ENCODE results near the gene MCC. TPM values are rescaled to one million over a fixed set of nuclear protein-coding genes. Genes with fewer than 3 reads are reported as not detected.

Gene MCC
- total RNA-seq, 1 experiment from 2014 or later = 0.41 TPM

GRCh38 chr5:113433862-113434612, 54.2 kb downstream of the MCC start:
- Histone ChIP-seq H3K9me3 (ENCODE audit: control insufficient read depth, insufficient read depth, low read depth, low read length) (no peaks in the 10 kb centered on the region), H3K27me3 (ENCODE audit: control insufficient read depth, insufficient read depth, low read length) (peaks cover 2% of the 10 kb centered on the region; the same call in 1 of the 2 replicates), H3K4me3 (ENCODE audit: low read depth in 2 of 2, low read length in 2 of 2) (no peak overlapping the region), H3K36me3 (ENCODE audit: control insufficient read depth, insufficient read depth, low read length) (no peaks in the 10 kb centered on the region), H3K4me1 (ENCODE audit: control insufficient read depth, insufficient read depth, low read length) (no peaks in the 10 kb centered on the region), H3K27ac (ENCODE audit: low read length) (no peak overlapping the region)
- ChIA-PET CTCF (no interaction called here), POLR2A (no interaction called here)
- in situ Hi-C loops (cut with HindIII; ENCODE audit: low pct_unique_long_range_greater_than_20kb, low sequenced_read_pairs) (no loop called here), intact Hi-C loops (cut with micrococcal nuclease; ENCODE audit: unreplicated experiment) (no loop called here)
- ATAC-seq (no peak), DNase-seq (ENCODE audit: low read depth, low spot score) (no peak)
- TF ChIP-seq CTCF (IDR thresholded peaks at IDR 0.05) (no peak), SIN3A (IDR thresholded peaks at IDR 0.05; ENCODE audit: borderline replicate concordance, insufficient read depth, low read depth, low read length) (no peak), POLR2AphosphoS5 (IDR thresholded peaks at IDR 0.05; ENCODE audit: low read depth, low read length) (no peak), TCF7L2 (IDR thresholded peaks at IDR 0.05; ENCODE audit: low read depth, low read length) (no peak)
- TF ChIP-seq, protein P1, sequence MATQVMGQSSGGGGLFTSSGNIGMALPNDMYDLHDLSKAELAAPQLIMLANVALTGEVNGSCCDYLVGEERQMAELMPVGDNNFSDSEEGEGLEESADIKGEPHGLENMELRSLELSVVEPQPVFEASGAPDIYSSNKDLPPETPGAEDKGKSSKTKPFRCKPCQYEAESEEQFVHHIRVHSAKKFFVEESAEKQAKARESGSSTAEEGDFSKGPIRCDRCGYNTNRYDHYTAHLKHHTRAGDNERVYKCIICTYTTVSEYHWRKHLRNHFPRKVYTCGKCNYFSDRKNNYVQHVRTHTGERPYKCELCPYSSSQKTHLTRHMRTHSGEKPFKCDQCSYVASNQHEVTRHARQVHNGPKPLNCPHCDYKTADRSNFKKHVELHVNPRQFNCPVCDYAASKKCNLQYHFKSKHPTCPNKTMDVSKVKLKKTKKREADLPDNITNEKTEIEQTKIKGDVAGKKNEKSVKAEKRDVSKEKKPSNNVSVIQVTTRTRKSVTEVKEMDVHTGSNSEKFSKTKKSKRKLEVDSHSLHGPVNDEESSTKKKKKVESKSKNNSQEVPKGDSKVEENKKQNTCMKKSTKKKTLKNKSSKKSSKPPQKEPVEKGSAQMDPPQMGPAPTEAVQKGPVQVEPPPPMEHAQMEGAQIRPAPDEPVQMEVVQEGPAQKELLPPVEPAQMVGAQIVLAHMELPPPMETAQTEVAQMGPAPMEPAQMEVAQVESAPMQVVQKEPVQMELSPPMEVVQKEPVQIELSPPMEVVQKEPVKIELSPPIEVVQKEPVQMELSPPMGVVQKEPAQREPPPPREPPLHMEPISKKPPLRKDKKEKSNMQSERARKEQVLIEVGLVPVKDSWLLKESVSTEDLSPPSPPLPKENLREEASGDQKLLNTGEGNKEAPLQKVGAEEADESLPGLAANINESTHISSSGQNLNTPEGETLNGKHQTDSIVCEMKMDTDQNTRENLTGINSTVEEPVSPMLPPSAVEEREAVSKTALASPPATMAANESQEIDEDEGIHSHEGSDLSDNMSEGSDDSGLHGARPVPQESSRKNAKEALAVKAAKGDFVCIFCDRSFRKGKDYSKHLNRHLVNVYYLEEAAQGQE (IDR thresholded peaks at IDR 0.05; ENCODE audit: insufficient read depth in 1 of 2, low read depth in 2 of 2, low read length in 1 of 2) = no peak
- no TSS peak for BruUV-seq (replicated peaks)

- BruUV-seq (replicated peaks) = no TSS peak
- no peaks in the 10 kb centered on the region for H3K4me1 ChIP-seq (ENCODE audit: control insufficient read depth, insufficient read depth, low read length)
- H3K36me3 ChIP-seq (ENCODE audit: control insufficient read depth, insufficient read depth, low read length) = no peaks in the 10 kb centered on the region
- intact Hi-C loops (cut with micrococcal nuclease; ENCODE audit: unreplicated experiment) (no loop called here), in situ Hi-C loops (cut with HindIII; ENCODE audit: low pct_unique_long_range_greater_than_20kb, low sequenced_read_pairs) (no loop called here)
- ChIA-PET POLR2A (no interaction called here), CTCF (no interaction called here)
- H3K9me3 ChIP-seq (ENCODE audit: control insufficient read depth, insufficient read depth, low read depth, low read length) = no peaks in the 10 kb centered on the region
- DNase-seq (ENCODE audit: low read depth, low spot score) (no peak), ATAC-seq (no peak)
- no peak for TF ChIP-seq TCF7L2 (IDR thresholded peaks at IDR 0.05; ENCODE audit: low read depth, low read length)
- no peak for TF ChIP-seq SIN3A (IDR thresholded peaks at IDR 0.05; ENCODE audit: borderline replicate concordance, insufficient read depth, low read depth, low read length)
- TF ChIP-seq, protein P1 (IDR thresholded peaks at IDR 0.05; ENCODE audit: insufficient read depth in 1 of 2, low read depth in 2 of 2, low read length in 1 of 2) = no peak
- TF ChIP-seq POLR2AphosphoS5 (IDR thresholded peaks at IDR 0.05; ENCODE audit: low read depth, low read length) = no peak
- no peak for TF ChIP-seq CTCF (IDR thresholded peaks at IDR 0.05)
- H3K27me3 ChIP-seq (ENCODE audit: control insufficient read depth, insufficient read depth, low read length) = peaks cover 2% of the 10 kb centered on the region; the same call in 1 of the 2 replicates
- H3K27ac ChIP-seq (ENCODE audit: low read length) = no peak overlapping the region
- no peak overlapping the region for H3K4me3 ChIP-seq (ENCODE audit: low read depth in 2 of 2, low read length in 2 of 2)
Observed at GRCh38 chr5:113433071-113433470, 55.2 kb downstream of the MCC start.

All from Panc1 (cell line).